GM12874 (cell line): Measurements from ENCODE around the gene SUMF2.

Experiments used
- CTCF ChIP-seq: IDR thresholded peaks from 2 replicates; pipeline ENCODE4 v1.5.1; 2011; ENCODE audit warnings: low read depth, mild to moderate bottlenecking, control low read depth, low read length, moderate library complexity; ENCODE audit not compliant: insufficient read depth

The SUMF2 gene

GRCh38 chr7:56063882-56064625 lies at the start of gene SUMF2:
TSS of gene SUMF2 (plus strand) at chr7:56064286. CDS start at chr7:56064312, 26 bp downstream.
- peak; percentile 41; the same call in 1 of the 2 replicates for TF ChIP-seq CTCF

- no peak for TF ChIP-seq CTCF
Observed at GRCh38 chr7:56019501-56019900, 44.6 kb upstream of the SUMF2 start.

DNA sequence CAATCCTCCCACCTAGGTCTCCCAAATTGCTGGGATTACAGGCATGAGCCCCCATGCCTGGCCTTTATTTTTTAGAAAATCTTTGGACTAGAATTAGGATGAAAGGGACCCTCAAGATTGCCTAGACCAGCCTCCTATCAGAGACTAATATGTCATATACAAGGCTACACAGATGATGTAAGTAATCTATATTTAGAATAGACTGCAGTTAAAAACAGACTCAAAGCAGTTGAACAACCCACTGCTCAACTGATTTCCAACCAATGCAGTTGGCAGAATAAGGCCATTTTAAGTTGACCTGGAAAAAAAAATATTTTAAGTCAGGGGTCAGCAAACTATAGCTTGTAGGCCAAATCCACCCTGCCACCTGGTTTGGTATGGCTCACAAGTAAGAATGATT lies 40.6 kb upstream of the SUMF2 start:
- no peak for TF ChIP-seq CTCF

GRCh38 chr7:56026538-56026937 lies 37.5 kb upstream of the SUMF2 start:
- no peak for TF ChIP-seq CTCF

DNA sequence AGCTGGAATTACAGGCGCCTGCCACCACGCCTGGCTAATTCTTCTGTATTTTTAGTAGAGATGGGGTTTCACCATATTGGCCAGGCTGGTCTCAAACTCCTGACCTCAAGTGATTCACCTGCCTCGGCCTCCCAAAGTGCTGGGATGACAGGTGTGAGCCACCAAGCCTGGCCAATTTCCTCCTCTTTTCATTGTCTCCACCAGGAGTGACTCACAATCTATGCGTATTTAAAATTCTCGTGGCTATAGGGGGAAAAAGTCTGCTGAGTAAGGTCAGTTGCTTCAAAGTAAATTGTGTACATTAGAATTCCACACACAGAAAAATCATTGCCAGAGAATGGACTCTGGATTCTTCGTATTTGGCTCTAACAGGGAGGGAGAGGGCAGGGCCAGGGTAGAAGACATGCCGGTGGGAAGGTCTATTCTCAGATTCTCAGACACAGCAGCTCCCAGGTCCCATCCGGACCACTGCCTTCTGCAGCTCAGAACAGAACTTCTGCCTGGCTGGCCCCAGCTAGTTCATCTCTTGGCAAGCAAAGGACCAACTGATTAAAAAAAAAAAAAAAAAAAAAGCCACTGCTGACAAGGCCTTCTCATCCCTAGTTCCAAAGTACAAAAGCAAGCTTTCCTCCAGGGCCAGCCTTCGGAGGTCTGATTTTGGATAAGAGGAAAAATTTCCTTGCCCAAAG lies 35.0 kb upstream of the SUMF2 start:
- no peak for TF ChIP-seq CTCF

- TF ChIP-seq CTCF: no peak
Observed at GRCh38 chr7:56030340-56030739, 33.7 kb upstream of the SUMF2 start.

- TF ChIP-seq CTCF: peak; percentile 38
Observed at GRCh38 chr7:56033671-56034432, 30.2 kb upstream of the SUMF2 start.
